ENCODE results near the gene MRPS18B. TPM values are rescaled to one million over a fixed set of nuclear protein-coding genes. Genes with fewer than 3 reads are reported as not detected.

Gene MRPS18B
- total and polyA plus RNA-seq, 2 of the 13 experiments (the other 11 are each of a cell fraction or from before 2014, with no cell fraction given) = 125 to 131 TPM

GRCh38 chr6:30635834-30636233 is 18.2 kb downstream of the MRPS18B start:
- Histone ChIP-seq H3K9ac (ENCODE audit: insufficient read depth, low read depth, low read length) (no peak overlapping the region), H2AFZ (ENCODE audit: low read length) (no peak overlapping the region), H4K20me1 (ENCODE audit: insufficient read depth, low read length) (no peaks in the 10 kb centered on the region), H3K27ac (ENCODE audit: extremely low read length, insufficient read depth, low read length) (no peak overlapping the region), H3K4me3 (replicated peaks in 1 of 3; ENCODE audit: insufficient read depth in 1 of 3, low read depth in 2 of 3, low read length in 3 of 3) (no peak overlapping the region), H3K79me2 (ENCODE audit: insufficient read depth, low read length) (no peaks in the 10 kb centered on the region), H3K4me2 (ENCODE audit: low read depth, low read length) (no peak overlapping the region), H3K27me3 (ENCODE audit: control insufficient read depth in 1 of 2, insufficient read depth in 2 of 2, low read length in 2 of 2) (no peaks in the 10 kb centered on the region), H3K9me3 (ENCODE audit: low read length) (no peaks in the 10 kb centered on the region), H3K36me3 (replicated peaks in 1 of 2; ENCODE audit: control insufficient read depth in 1 of 2, insufficient read depth in 2 of 2, low read length in 2 of 2) (peaks cover 16 to 33% of the 10 kb centered on the region in 2 experiments), H3K4me1 (ENCODE audit: insufficient read depth, low read length) (peaks cover 11% of the 10 kb centered on the region)
- in situ Hi-C loops (cut with HindIII; ENCODE audit: extremely low pct_ligation_motif_present, low pct_unique_long_range_greater_than_20kb) = no loop called here
- WGBS (ENCODE audit: low lambda C conversion rate) = 99% methylated on average over 3 of the region's 3 CpGs
- DNase-seq (ENCODE audit: low spot score) (no peak), ATAC-seq (no peak), FAIRE-seq (no peak)
- ChIA-PET POLR2A (interaction anchor here (1.7 kb wide), 1 partner anchor 19 kb away, joined by 5 read pairs; no protein-coding TSS in a partner anchor), CTCF (ENCODE audit: low intra/inter-chr PET ratio, low total read pairs) (no interaction called here)
- intact Hi-C loops (cut with micrococcal nuclease; ENCODE audit: unreplicated experiment) = no loop called here
- no TSS peak for BruUV-seq (replicated peaks)
- peak; percentile 51 for TF ChIP-seq ATF7 (IDR thresholded peaks at IDR 0.05)
- no peak for TF ChIP-seq ATF7 (CRISPR knock-in tag; IDR thresholded peaks at IDR 0.05)
- TF ChIP-seq ZSCAN20 (CRISPR knock-in tag; IDR thresholded peaks at IDR 0.05; ENCODE audit: borderline replicate concordance) = no peak

- no peak overlapping the region for H2AFZ ChIP-seq (ENCODE audit: low read length)
- no TSS peak for BruUV-seq (replicated peaks)
- H4K20me1 ChIP-seq (ENCODE audit: insufficient read depth, low read length) = no peaks in the 10 kb centered on the region
- H3K4me1 ChIP-seq (ENCODE audit: insufficient read depth, low read length) = peaks cover 32% of the 10 kb centered on the region
- no peak overlapping the region for H3K4me3 ChIP-seq (replicated peaks in 1 of 3; ENCODE audit: insufficient read depth in 1 of 3, low read depth in 2 of 3, low read length in 3 of 3)
- in situ Hi-C loops (cut with HindIII; ENCODE audit: extremely low pct_ligation_motif_present, low pct_unique_long_range_greater_than_20kb) = no loop called here
- H3K9me3 ChIP-seq (ENCODE audit: low read length) = no peaks in the 10 kb centered on the region
- H3K9ac ChIP-seq (ENCODE audit: insufficient read depth, low read depth, low read length) = no peak overlapping the region
- peaks cover 2% of the 10 kb centered on the region for H3K79me2 ChIP-seq (ENCODE audit: insufficient read depth, low read length)
- no peak for FAIRE-seq
- intact Hi-C loops (cut with micrococcal nuclease; ENCODE audit: unreplicated experiment) = no loop called here
- POLR2A ChIA-PET = interaction anchor here (1.6 to 1.8 kb wide), 3 partner anchors 13 to 23 kb away, joined by 4 to 16 read pairs (median 5); partner anchors contain the start of genes MRPS18B and PPP1R10
- WGBS (ENCODE audit: low lambda C conversion rate) = 96% methylated on average over 10 of the region's 10 CpGs
- no peak for DNase-seq (ENCODE audit: low spot score)
- ATAC-seq = no peak
- H3K36me3 ChIP-seq (replicated peaks in 1 of 2; ENCODE audit: control insufficient read depth in 1 of 2, insufficient read depth in 2 of 2, low read length in 2 of 2) = peaks cover 14 to 48% of the 10 kb centered on the region in 2 experiments
- H3K4me2 ChIP-seq (ENCODE audit: low read depth, low read length) = no peak overlapping the region
- CTCF ChIA-PET (ENCODE audit: low intra/inter-chr PET ratio, low total read pairs) = no interaction called here
- H3K27me3 ChIP-seq (ENCODE audit: control insufficient read depth in 1 of 2, insufficient read depth in 2 of 2, low read length in 2 of 2) = no peaks in the 10 kb centered on the region
- no peak overlapping the region for H3K27ac ChIP-seq (ENCODE audit: extremely low read length, insufficient read depth, low read length)
- TF ChIP-seq, protein P1, sequence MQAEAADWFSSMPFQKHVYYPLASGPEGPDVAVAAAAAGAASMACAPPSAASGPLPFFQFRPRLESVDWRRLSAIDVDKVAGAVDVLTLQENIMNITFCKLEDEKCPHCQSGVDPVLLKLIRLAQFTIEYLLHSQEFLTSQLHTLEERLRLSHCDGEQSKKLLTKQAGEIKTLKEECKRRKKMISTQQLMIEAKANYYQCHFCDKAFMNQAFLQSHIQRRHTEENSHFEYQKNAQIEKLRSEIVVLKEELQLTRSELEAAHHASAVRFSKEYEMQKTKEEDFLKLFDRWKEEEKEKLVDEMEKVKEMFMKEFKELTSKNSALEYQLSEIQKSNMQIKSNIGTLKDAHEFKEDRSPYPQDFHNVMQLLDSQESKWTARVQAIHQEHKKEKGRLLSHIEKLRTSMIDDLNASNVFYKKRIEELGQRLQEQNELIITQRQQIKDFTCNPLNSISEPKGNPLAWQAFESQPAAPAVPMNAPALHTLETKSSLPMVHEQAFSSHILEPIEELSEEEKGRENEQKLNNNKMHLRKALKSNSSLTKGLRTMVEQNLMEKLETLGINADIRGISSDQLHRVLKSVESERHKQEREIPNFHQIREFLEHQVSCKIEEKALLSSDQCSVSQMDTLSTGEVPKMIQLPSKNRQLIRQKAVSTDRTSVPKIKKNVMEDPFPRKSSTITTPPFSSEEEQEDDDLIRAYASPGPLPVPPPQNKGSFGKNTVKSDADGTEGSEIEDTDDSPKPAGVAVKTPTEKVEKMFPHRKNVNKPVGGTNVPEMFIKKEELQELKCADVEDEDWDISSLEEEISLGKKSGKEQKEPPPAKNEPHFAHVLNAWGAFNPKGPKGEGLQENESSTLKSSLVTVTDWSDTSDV (CRISPR knock-in tag; IDR thresholded peaks at IDR 0.05) = no peak
- TF ChIP-seq THYN1 (CRISPR knock-in tag; IDR thresholded peaks at IDR 0.05; ENCODE audit: borderline replicate concordance, low read depth) (no peak), ZNF484 (CRISPR knock-in tag; IDR thresholded peaks at IDR 0.05; ENCODE audit: borderline replicate concordance, low read depth) (no peak), MLXIP (CRISPR knock-in tag; IDR thresholded peaks at IDR 0.05; ENCODE audit: borderline replicate concordance) (no peak), KLF6 (CRISPR knock-in tag; IDR thresholded peaks at IDR 0.05) (no peak), REL (CRISPR knock-in tag; conservative IDR thresholded peaks at IDR 0.05) (no peak), ZNF703 (CRISPR knock-in tag; IDR thresholded peaks at IDR 0.05; ENCODE audit: borderline replicate concordance) (no peak)
Observed at GRCh38 chr6:30640481-30640880, 22.8 kb downstream of the MRPS18B start.

Data from HepG2 (cell line).